HG03457 (cell line): ENCODE results near the gene PATJ.
"Not testable (repeated sequence)": the region's sequence is repeated elsewhere in the genome, so short reads cannot be mapped to it uniquely, and the experiment has no call there.

ENCODE experiments used
- ATAC-seq: cut with Tn5 transposase; IDR thresholded peaks from one replicate; pipeline ENCODE4 v1.9.1; 2021; ENCODE audit warnings: moderate number of reproducible peaks; ENCODE audit not compliant: unreplicated experiment

Gene PATJ

DNA sequence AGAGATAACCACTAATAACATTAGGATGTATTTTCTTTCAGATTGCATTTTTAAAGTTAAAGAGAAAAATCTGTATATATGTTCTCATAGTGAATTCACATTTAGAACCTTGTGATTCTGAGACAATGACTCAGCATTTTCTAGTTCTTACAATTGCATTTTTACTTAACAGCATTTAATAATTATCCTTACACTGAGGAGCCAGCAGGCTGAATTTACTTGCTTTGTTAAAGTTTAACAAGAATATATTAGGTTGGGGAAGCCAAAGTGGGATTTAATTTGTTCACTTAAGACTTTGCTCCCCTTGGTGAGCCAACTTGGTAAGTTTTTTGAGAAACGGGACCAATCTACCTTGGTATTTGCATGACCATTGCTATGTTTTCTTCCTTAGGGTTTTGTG is 4.5 kb downstream of the PATJ start:
- ATAC-seq, result no peak

DNA sequence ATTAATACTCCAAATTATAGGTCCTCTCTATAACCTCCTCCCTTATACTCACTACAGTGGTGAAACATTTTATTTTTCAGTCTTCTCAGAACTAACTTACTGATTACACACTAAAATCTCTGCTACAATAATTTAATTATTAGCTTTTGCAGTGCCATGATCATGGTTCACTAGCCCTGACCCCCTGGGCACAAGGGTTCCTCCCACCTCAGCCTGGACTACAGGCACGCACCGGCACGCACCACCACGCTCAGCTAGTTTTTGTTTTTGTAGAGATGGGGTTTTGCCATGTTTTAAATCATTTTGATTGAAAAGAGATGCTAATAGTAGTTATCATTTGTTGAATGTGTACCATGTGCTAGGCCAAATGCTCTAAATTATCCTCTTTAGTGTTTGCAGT is 6.3 kb downstream of the PATJ start:
- ATAC-seq, result no peak

DNA sequence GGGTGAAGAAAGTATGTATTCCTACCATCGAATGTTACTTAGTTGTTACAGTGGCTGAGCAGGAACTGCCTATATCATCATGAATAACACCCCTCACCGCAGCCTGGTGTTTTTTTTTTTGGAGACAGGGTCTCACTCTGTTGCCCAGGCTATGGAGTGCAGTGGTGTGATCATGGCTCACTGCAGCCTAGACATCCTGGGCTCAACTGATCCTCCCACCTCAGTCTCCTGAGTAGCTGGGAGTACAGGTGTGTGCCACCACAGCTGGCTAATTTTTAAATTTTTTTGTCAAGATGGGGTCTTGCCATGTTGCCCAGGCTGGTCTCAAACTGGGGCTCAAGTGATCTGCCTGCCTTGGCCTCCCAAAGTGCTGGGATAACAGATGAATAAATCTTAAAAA is 7.3 kb downstream of the PATJ start:
- ATAC-seq, result no peak

DNA sequence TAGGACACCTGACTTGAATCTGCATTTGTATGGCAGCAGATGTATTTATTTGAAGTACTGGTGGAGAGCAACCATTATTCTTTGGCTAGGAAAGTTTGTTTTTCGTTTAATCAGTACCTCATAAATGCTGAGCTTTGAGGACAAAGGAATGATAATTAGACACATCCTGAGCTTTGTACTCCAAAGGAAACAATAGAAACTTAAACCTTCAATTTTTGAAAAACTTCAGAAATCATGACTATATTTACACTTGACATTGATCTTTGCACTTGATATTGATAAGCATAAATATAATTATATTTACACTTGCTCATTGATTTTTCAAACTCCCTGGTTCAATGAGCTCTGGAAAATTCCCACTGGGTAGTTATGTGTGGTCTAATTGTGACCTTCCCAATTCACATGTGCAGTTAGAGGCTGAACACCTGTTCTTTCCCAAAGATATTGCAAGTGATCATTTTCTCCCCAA is 10.7 kb downstream of the PATJ start:
- ATAC-seq, result no peak

DNA sequence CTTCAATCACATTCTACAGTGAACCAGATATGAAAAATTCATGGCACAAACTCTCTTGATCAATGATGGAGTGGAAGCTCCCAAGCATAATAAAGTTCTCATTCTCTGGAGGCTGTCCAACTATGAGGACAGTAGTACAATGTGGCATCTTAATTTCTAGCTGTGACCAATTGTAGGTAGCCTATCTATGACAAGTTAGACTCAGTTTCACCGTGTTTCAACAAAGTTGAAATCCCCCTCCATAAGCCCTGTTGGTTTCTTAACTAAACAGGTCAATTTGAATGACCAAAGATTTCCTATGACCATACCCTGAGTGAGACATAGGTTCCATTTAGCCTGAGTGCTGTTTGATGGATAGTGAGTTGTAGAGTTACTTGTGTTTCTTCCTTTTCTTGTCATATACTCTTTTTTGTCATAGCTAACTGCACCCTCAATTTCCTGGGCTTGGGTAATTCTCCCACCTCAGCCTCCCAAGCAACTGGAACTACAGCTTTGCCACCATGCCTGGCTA is 11.8 kb downstream of the PATJ start:
- no peak for ATAC-seq

DNA sequence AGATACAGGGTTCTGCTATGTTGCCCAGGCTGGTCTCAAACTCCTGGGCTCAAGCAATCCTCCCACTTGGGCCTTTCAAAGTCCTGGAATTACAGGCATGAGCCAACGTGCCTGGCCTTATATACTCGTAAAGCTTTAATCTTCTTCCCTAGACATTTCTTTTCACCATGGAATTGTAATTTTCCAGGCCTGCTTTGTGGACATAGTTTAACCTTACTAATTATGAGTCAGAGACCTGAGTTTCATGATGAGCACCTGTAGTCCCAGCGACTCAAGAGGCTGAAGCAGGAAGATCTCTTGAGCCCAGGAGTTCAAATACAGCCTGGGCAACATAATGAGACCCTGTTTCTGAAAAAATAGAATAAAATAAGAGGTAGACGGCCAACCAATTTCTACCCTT is 12.3 kb downstream of the PATJ start:
- no peak for ATAC-seq

DNA sequence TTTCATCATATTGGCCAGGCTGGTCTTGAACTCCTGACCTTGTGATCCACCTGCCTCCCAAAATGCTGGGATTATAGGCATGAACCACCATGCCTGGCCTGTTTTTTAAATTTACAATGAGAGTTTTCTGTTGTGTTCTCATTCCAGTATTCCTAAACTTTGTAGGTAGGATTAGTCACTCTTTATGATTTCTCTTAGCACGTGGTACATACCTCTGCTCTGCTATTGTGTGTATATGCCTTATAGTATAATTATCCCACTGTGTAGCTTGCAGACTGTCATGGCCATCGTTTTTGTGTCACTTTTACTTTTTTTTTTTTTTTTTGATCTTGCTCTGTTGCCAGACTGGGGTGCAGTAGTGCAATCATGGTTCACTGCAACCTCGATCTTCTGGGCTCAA is 14.5 kb downstream of the PATJ start:
- no peak for ATAC-seq

DNA sequence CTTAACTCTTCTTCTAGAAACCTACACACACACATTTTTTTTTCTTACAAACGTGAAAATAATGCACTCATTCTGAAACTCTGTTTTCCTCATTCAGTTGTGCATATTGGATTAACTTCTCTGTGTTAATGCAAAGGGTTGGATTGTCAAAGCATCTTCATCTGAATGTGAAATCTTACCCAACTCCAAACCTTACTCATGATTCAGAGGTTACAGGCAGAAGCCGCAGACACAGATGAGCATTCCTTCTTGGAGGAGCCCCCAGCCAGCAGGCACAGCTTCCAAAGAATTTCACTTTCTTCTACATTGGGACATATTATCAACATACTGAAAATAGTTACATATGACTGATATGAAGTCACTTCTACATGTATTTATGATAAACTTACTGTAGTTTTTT is 15.7 kb downstream of the PATJ start:
- no peak for ATAC-seq

DNA sequence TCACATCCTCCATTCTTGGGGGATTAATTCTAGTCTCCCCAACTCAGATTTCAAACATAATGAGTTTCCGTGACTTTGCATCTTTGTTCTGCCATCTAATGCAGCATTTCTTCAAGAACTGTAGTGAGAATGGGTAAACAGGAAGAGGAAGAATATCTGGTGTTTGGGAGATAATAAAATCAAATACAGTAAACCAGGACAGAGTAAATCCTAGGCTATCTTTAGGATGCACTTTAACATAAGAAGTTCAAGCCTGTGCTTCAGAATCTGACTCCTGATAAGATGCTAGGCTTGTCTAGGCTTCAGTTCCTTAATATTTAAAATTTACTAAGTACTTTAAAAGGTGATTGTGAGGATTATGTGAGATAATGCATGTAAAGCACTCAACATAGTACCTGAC is 27.9 kb downstream of the PATJ start:
- no peak for ATAC-seq

DNA sequence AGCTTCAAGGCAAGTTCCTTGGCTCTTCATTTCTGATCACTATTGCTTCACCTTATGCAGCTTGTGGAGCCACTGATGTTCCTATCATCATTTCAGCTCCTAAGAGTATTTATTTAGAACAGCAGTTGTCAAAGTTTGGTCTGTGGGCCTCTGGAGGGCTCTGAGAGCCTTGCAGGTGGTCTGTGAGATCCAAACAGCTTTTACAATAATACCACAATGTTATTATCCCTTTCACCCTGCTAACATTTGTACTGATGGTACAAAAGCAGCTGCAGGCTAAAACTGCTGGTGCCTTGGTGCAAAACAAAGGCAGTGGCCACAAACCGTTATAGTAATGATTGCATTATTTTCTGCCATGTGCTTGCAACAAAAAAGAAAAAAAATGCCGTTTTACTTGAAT is 33.8 kb downstream of the PATJ start:
- ATAC-seq, result no peak

DNA sequence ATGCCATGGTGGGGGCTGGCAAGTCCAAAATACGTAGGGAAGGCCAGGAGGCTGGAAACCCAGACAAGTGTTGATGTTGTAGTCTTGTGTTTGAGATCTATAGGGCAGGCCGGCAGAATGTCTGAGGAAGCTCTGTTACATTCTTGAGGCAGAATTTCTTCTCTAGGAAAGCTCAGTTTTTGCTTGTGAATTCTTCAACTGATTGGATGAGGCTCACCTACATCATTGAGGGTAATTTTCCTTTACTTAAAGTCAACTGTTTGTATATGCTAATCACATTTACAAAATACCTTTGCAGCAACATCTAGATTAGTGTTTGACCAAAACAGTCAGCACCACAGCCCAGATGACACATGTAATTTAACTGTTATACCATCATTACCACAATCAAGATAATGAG is 37.0 kb downstream of the PATJ start:
- ATAC-seq, result no peak

DNA sequence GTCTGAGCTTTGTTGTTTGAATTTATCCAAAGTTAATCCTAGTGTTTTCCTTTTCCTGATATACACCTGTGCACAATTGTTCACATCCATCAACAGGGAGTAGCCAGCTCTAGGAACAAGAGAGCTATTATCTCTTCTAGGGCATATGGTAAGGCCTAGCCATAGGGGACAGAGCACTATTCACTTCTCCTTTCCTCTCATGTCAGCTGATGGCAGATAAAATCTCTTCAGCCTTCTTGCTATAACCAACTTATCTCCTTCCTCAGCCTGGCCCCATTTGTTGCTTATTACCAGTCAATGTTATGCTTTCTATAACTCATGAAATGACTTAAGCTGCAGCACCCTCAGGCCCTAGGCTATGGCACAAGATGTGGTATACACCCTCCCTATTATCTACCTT is 38.9 kb downstream of the PATJ start:
- ATAC-seq, result no peak

DNA sequence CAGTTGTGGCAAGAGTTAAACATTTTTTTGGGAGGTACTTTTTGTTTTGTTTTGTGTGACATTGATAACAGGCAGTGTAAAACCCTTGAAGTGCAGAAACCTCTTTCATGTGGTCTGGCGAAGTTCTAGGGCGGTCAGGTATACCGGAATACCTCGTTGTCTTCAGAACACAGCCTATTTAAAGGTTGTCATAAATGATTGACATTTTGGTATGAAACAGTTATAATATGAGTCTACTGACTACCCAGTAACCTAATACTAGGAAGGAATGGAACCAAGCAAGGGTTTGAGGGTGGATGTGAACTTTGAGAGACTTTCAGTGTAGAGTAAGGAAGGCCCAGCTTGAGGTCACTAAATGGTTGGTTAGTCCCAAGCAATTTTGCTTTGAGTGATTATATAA is 40.5 kb downstream of the PATJ start:
- peak; percentile 93 for ATAC-seq

DNA sequence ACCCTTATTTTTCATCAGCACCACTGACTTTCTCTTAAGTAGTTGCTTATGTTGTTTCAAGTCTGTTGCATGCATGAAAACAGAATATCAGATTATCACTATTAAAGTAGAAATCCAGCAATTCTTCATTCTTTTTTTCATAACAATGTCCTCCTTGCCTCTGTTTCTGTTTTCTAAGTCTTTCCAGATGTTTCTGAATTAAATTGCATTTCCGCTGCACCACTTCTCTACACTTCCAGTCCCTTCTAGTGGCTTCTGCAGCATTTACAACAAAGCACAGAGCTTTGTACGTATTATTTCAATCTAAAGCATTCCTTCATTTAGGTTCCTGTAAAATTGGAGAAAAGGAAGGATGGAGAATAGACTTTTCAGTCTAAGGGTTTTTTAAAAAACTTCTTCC is 42.4 kb downstream of the PATJ start:
- no peak for ATAC-seq

DNA sequence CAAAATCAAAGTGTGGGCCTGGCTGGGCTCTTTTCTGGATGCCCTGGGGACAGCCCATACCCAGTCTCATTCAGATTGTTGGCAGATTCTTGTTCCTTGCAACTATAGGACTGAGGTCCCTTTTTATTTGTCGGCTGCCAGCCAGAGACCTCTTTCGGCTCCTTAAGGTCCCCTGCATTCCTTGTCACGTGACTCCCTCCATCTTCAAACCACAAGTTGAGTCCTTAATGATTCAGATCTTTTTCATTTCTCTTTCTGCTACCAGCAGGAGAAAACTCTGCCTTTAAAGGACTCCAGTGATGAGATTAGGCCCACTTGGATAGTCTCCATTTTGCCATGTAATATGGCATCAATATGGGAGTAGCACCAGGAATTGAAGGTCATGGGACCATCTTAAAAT is 48.6 kb downstream of the PATJ start:
- no peak for ATAC-seq

DNA sequence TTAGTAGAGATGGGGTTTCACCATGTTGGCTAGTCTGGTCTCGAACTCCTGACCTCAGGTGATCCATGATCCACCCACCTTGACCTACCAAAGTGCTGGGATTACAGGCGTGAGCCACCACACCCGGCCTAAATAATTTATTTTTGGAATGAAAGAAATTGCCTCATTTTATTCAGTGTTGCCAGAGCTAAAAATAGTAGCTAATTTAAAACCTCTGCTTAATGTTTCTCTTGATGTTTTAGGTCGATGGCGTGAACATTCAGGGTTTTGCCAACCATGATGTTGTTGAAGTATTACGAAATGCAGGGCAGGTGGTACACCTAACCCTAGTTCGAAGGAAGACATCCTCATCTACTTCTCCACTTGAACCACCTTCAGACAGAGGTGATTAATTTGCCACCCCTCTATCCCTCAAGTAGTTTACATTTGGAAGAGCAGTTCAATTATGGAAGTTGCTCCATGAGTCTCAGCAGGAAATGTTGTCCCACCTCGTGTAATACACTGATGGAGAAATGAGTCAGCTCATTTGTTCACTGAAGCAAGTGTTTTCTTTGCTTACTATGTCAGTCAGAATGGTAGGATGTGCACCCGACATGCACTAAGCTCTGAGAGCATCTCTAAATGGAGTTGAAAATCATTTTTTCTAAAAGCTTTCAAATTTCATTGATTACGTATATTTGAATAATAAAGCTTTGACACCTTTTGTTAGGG is 54.9 kb downstream of the PATJ start:
- ATAC-seq, result no peak

DNA sequence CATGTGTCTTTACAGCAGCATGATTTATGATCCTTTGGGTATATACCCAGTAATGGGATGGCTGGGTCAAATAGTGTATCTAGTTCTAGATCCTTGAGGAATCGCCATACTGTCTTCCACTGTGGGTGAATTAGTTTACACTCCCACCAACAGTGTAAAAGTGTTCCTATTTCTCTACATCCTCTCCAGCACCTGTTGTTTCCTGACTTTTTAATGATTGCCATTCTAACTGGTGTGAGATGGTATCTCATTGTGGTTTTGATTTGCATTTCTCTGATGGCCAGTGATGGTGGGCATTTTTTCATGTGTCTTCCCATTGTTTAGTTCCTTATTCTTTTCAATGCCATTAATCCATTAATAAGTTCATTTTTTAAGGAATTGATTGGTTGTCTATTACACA is 58.8 kb downstream of the PATJ start:
- ATAC-seq, result not testable (repeated sequence)

DNA sequence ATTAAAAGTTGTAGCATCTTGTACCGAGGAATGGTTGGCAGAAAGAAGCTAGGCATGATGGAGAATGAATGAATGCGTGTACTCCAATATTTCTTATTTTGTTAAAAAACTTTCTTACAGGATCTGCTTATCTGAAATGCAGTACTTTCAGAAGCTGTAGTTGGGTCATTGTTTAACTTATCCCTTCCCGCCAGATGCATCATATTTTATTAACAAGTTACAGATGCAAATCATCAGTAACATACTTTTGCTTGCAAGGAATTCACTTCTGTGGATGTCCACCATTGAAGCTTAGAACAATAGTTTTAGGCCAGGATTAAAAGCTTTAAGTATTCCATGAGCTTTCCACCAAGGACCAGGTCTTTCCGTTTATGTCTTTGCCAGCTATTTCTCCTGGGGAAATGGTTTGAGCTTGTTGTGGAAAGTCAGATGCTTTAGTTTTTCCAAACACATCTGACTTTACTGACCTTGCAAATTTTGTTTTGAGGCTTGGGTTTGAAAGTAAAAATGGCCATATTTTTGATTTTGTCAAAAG is 65.4 kb downstream of the PATJ start:
- no peak for ATAC-seq

DNA sequence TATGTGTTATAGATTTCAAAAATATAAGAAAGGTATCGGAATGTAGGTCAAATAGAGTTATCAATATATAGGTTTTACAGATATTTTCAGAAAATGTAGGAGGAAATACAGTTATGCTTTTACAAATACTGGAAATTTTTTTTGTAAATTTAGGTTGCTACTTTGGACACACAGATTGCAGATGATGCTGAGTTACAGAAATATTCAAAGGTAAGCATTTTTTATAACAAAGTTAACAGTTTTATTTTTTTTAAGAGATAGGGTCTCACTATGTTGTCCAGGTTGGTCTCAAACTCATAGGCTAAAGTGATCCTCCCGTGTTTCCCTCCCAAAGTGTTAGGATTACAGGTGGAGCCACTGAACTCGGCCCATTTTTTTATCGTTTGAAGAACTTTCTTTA is 66.0 kb downstream of the PATJ start:
- ATAC-seq, result no peak

DNA sequence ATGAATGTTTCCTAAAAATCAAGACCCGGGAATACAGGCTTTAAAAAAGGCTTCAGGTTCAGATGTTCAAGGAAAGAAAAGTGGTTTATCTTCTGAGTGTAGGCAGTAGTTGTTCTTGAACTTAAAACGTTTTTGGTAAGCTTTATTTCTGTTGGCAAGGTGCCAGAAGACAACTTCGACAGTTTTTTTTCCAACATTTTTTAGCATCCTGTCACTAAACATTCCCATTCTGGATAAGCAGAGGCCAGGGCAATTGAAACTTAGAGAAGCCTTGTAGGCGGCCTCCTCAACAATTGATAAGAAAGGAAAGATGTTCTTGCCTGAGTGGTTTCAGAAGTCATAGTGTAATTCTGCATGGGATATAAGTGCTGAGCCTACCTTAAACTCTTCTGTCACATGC is 66.7 kb downstream of the PATJ start:
- ATAC-seq, result no peak

DNA sequence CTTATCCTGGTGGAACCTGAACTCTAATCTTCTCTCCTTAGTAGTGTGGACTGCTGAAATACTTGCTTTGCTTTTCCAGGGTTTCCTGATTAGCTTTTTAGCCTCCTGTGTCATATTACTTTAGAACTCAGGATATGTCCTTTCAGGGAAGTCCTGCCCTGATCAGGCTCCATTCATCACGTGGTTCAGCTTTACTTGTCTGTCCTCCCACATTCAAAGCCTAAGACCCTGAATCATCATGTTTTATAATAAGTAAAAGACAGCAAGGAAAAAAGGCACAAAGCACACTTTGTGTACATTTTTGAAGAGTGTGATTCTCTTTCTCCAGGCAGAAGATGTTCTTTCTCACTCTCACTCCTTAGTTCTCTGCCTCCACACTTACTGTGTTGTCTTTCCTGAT is 70.6 kb downstream of the PATJ start:
- no peak for ATAC-seq

DNA sequence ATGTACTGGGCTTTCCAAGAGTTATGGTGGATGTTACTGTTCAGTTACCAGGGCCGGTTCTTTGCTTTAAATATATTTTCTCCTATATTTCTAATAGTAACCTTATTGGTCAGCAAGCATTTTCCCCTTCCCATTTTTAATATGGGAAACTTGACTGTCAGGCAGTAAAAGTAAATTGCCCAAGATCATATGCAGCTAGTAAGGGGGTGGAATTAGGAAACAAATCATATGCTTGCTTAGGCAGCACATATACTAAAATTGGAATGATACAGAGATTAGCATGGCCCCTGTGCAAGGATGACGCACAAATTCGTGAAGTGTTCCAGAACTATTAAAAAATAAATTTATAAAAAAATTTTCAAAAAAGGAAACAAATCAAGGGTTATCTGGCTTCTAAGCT is 73.9 kb downstream of the PATJ start:
- no peak for ATAC-seq

DNA sequence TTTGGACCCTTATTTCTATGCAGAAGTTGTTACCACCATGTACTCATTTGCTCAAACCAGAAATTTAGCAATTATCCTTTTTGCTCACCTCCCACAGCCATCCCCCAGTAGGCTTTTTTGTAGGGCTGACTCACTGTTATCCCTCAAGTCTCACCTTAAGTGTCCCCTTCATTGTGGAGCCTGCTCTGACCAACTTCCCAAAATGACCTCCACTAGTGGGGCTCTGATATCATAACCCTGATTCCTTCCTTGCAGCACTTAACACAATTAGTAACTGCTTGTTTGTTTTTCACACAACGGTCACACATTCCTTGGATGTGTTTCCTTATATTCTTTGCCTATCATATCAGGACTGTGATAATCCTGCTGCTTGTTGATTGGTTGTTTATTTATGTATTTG is 76.7 kb downstream of the PATJ start:
- no peak for ATAC-seq
